Measurements from ENCODE around the gene CREB3L2. TPM values are rescaled to one million over a fixed set of nuclear protein-coding genes. Genes with fewer than 3 reads are reported as not detected.

CREB3L2 gene
- polyA plus RNA-seq, 1 experiment: 57.8 TPM

GRCh38 chr7:137957887-137958286 is 44.0 kb downstream of the CREB3L2 start:
- DNase-seq (ENCODE audit: low read depth, low spot score): no peak
- no peaks in the 10 kb centered on the region for H3K9me3 ChIP-seq (ENCODE audit: control insufficient read depth, insufficient read depth, low read length)
- POLR2A ChIA-PET: interaction anchor here (0.7 kb wide), 1 partner anchor 12 kb away, joined by 3 read pairs; no protein-coding TSS in a partner anchor
- H3K4me3 ChIP-seq (ENCODE audit: low read depth, low read length): no peak overlapping the region
- no peaks in the 10 kb centered on the region for H3K27me3 ChIP-seq (ENCODE audit: control insufficient read depth, insufficient read depth, low read length)
- CTCF ChIA-PET: no interaction called here
- H3K27ac ChIP-seq (ENCODE audit: low read depth, low read length): no peak overlapping the region
- TF ChIP-seq CTCF (IDR thresholded peaks at IDR 0.05; ENCODE audit: low read depth, low read length): no peak

- H3K27ac ChIP-seq (ENCODE audit: low read depth, low read length): no peak overlapping the region
- ChIA-PET CTCF (no interaction called here), POLR2A (no interaction called here)
Observed at GRCh38 chr7:137956591-137956990, 45.3 kb downstream of the CREB3L2 start.

GRCh38 chr7:137956183-137956582 is 45.7 kb downstream of the CREB3L2 start:
- DNase-seq (ENCODE audit: low read depth, low spot score): no peak
- H3K27me3 ChIP-seq (ENCODE audit: control insufficient read depth, insufficient read depth, low read length): no peaks in the 10 kb centered on the region
- no peaks in the 10 kb centered on the region for H3K9me3 ChIP-seq (ENCODE audit: control insufficient read depth, insufficient read depth, low read length)
- H3K4me3 ChIP-seq (ENCODE audit: low read depth, low read length): no peak overlapping the region
- POLR2A ChIA-PET: no interaction called here
- no peak overlapping the region for H3K27ac ChIP-seq (ENCODE audit: low read depth, low read length)
- CTCF ChIA-PET: no interaction called here
- TF ChIP-seq CTCF (IDR thresholded peaks at IDR 0.05; ENCODE audit: low read depth, low read length): no peak

More at GRCh38 chr7:137956591-137956990, 45.3 kb downstream of the CREB3L2 start:
- H3K27me3 ChIP-seq (ENCODE audit: control insufficient read depth, insufficient read depth, low read length): no peaks in the 10 kb centered on the region
- DNase-seq (ENCODE audit: low read depth, low spot score): no peak
- no peaks in the 10 kb centered on the region for H3K9me3 ChIP-seq (ENCODE audit: control insufficient read depth, insufficient read depth, low read length)
- no peak for TF ChIP-seq CTCF (IDR thresholded peaks at IDR 0.05; ENCODE audit: low read depth, low read length)
- H3K4me3 ChIP-seq (ENCODE audit: low read depth, low read length): no peak overlapping the region

- Histone ChIP-seq H3K27me3 (ENCODE audit: control insufficient read depth, insufficient read depth, low read length) (no peaks in the 10 kb centered on the region), H3K9me3 (ENCODE audit: control insufficient read depth, insufficient read depth, low read length) (no peaks in the 10 kb centered on the region), H3K27ac (ENCODE audit: low read depth, low read length) (peak overlapping the region; percentile 92), H3K4me3 (ENCODE audit: low read depth, low read length) (no peak overlapping the region)
- no peak for TF ChIP-seq CTCF (IDR thresholded peaks at IDR 0.05; ENCODE audit: low read depth, low read length)
- DNase-seq (ENCODE audit: low read depth, low spot score): no peak
- POLR2A ChIA-PET: interaction anchor here (0.6 to 2.6 kb wide), 7 partner anchors 11 to 1085 kb away, joined by 3 to 32 read pairs (median 3); no protein-coding TSS in a partner anchor
- CTCF ChIA-PET: interaction anchor here (0.9 to 2.1 kb wide), 3 partner anchors 9 to 55 kb away, joined by 3 to 6 read pairs (median 3); partner anchors contain the start of gene CREB3L2
Observed at GRCh38 chr7:137954614-137955013, 47.3 kb downstream of the CREB3L2 start.

- no peak for DNase-seq (ENCODE audit: low read depth, low spot score)
- POLR2A ChIA-PET: interaction anchor here (0.6 to 2.6 kb wide), 12 partner anchors 11 to 1084 kb away, joined by 3 to 32 read pairs (median 4); partner anchors contain the start of gene CREB3L2
- no peaks in the 10 kb centered on the region for H3K27me3 ChIP-seq (ENCODE audit: control insufficient read depth, insufficient read depth, low read length)
- no peaks in the 10 kb centered on the region for H3K9me3 ChIP-seq (ENCODE audit: control insufficient read depth, insufficient read depth, low read length)
- peak overlapping the region; percentile 8; the same call in 1 of the 2 replicates for H3K4me3 ChIP-seq (ENCODE audit: low read depth, low read length)
- TF ChIP-seq CTCF (IDR thresholded peaks at IDR 0.05; ENCODE audit: low read depth, low read length): no peak
- peak overlapping the region; percentile 92 for H3K27ac ChIP-seq (ENCODE audit: low read depth, low read length)
- CTCF ChIA-PET: interaction anchor here (0.9 to 2.1 kb wide), 4 partner anchors 10 to 54 kb away, joined by 3 to 6 read pairs (median 4); partner anchors contain the start of gene CREB3L2
Observed at GRCh38 chr7:137953665-137954470, 48.0 kb downstream of the CREB3L2 start.

All from AG04450 (cell line).